Esophagus muscularis mucosa (tissue), 4 donors: ENCODE data around the gene MBD2. TPM values are rescaled to one million over a fixed set of nuclear protein-coding genes. Genes with fewer than 3 reads are reported as not detected.
A peak's percentile ranks its signal among the peaks of the same experiment; 100 is the strongest.

Experiments used
- DNase-seq: peaks from one replicate; pipeline ENCODE4 v3.0.0-alpha.2; 2017; ENCODE audit errors: extremely low spot score
- H3K27ac ChIP-seq, 4 donors: fragments of 200-600 bp; sonication (generic); replicated peaks in 1 of 4; 1 replicate in 3 of 4; 2 replicates in 1 of 4; pipeline ENCODE4 v1.5.1; 2016 to 2019; ENCODE audit warnings: mild to moderate bottlenecking in 1 of 4
- H3K27me3 ChIP-seq, 4 donors: fragments of 200-600 bp; sonication (generic); one replicate each; pipeline versions ENCODE4 v1.5.1 to v1.6.0; 2016 to 2019
- H3K36me3 ChIP-seq, 4 donors: fragments of 200-600 bp; sonication (generic); one replicate each; pipeline ENCODE4 v1.5.1; 2016 to 2019
- H3K4me1 ChIP-seq, 4 donors: fragments of 200-600 bp; sonication (generic); one replicate each; pipeline ENCODE4 v1.5.1; 2016 to 2019
- H3K4me3 ChIP-seq, 4 donors: fragments of 200-600 bp; sonication (generic); 1 replicate in 2 of 4; 2 replicates in 2 of 4; pipeline ENCODE4 v1.5.1; 2016 to 2019; ENCODE audit warnings: mild to moderate bottlenecking in 4 of 4, moderate library complexity in 1 of 4
- H3K9me3 ChIP-seq, 4 donors: fragments of 200-600 bp; sonication (generic); 1 replicate in 3 of 4; 2 replicates in 1 of 4; pipeline ENCODE4 v1.5.1; 2016 to 2019
- CTCF ChIP-seq, 3 experiments: fragments of 200-600 bp in 2 of 3; fragments of 450-650 bp in 1 of 3; sonication (generic) in 2 of 3; IDR thresholded peaks; one replicate each; pipeline ENCODE4 v1.5.1; 2017 to 2019; ENCODE audit warnings: antibody characterized with exemption in 3 of 3, mild to moderate bottlenecking in 2 of 3, moderate library complexity in 1 of 3
- EP300 ChIP-seq: sonication (generic); formaldehyde crosslinking; IDR thresholded peaks from one replicate; pipeline ENCODE4 v1.6.1; 2017; ENCODE audit warnings: antibody characterized with exemption
- POLR2A ChIP-seq: fragments of 450-650 bp; IDR thresholded peaks from one replicate; pipeline ENCODE4 v1.6.1; 2017; ENCODE audit warnings: antibody characterized with exemption, moderate library complexity, mild to moderate bottlenecking, low read depth
- POLR2AphosphoS5 ChIP-seq, 2 donors: sonication (generic); formaldehyde crosslinking; IDR thresholded peaks; one replicate each; pipeline ENCODE4 v1.6.1; 2017; ENCODE audit warnings: antibody characterized with exemption in 2 of 2
- WGBS: methylation state at CpG from one replicate; pipeline ENCODE4 v1.1.5; 2018; 5-methylcytosine and 5-hydroxymethylcytosine counted together
- intact Hi-C: fragments of 100-400 bp; cut with DNase I; formaldehyde crosslinking; loops from one replicate; pipeline ENCODE4 v1.15.1; 2023
- total RNA-seq, 4 donors: library from RNA; depleted of rRNA; stranded (reverse); fragments of >200 nt; gene quantifications; one replicate each; pipeline versions ENCODE4 v1.1.0 to v1.2.1, GENCODE V29; 2016

MBD2 gene
- total RNA-seq, 4 donors from 2014 or later = 30.7 to 43.9 (median 40.8) TPM

- no peaks in the 10 kb centered on the region for H3K27me3 ChIP-seq
- intact Hi-C loops = no loop called here
- no peaks in the 10 kb centered on the region for H3K36me3 ChIP-seq
- no peak for DNase-seq
- H3K9me3 ChIP-seq = no peaks in the 10 kb centered on the region
- peaks cover 6 to 16% (median 11%) of the 10 kb centered on the region in 4 donors for H3K4me1 ChIP-seq
- no peak overlapping the region for H3K27ac ChIP-seq
- 94% methylated on average over 1 of the region's 1 CpG for WGBS
- TF ChIP-seq POLR2A = no peak
- TF ChIP-seq EP300 = no peak
- TF ChIP-seq POLR2AphosphoS5 (IDR thresholded peaks at IDR 0.05) = no peak
- TF ChIP-seq CTCF (IDR thresholded peaks at IDR 0.05) = no peak
- no peak overlapping the region for H3K4me3 ChIP-seq
Observed at GRCh38 chr18:54255141-54255540, 30.7 kb upstream of the MBD2 start.

GRCh38 chr18:54254265-54254758 lies 29.8 kb upstream of the MBD2 start:
- TF ChIP-seq CTCF (IDR thresholded peaks at IDR 0.05) = no peak
- TF ChIP-seq POLR2A = no peak
- no peak for TF ChIP-seq EP300
- TF ChIP-seq POLR2AphosphoS5 (IDR thresholded peaks at IDR 0.05) = no peak
- WGBS = 44% methylated on average over 10 of the region's 10 CpGs
- H3K36me3 ChIP-seq = no peaks in the 10 kb centered on the region
- H3K4me3 ChIP-seq = no peak overlapping the region
- H3K27me3 ChIP-seq = no peaks in the 10 kb centered on the region
- no peaks in the 10 kb centered on the region for H3K9me3 ChIP-seq
- intact Hi-C loops = no loop called here
- no peak for DNase-seq
- peaks cover 6 to 16% (median 11%) of the 10 kb centered on the region in 4 donors for H3K4me1 ChIP-seq
- H3K27ac ChIP-seq = no peak overlapping the region

GRCh38 chr18:54251606-54252390 lies 27.3 kb upstream of the MBD2 start:
- Histone ChIP-seq H3K36me3 (no peaks in the 10 kb centered on the region), H3K27ac (peak overlapping the region in 1 of 4 donors; percentile 2), H3K9me3 (no peaks in the 10 kb centered on the region), H3K4me3 (no peak overlapping the region), H3K27me3 (no peaks in the 10 kb centered on the region), H3K4me1 (peaks cover 6 to 16% (median 11%) of the 10 kb centered on the region in 4 donors)
- no peak for DNase-seq
- WGBS = 56% methylated on average over 4 of the region's 4 CpGs
- no peak for TF ChIP-seq POLR2AphosphoS5 (IDR thresholded peaks at IDR 0.05)
- TF ChIP-seq CTCF (IDR thresholded peaks at IDR 0.05) = no peak
- no peak for TF ChIP-seq EP300
- no peak for TF ChIP-seq POLR2A
- intact Hi-C loops = no loop called here

- intact Hi-C loops = no loop called here
- Histone ChIP-seq H3K27me3 (no peaks in the 10 kb centered on the region), H3K9me3 (no peaks in the 10 kb centered on the region), H3K27ac (peak overlapping the region in 1 of 4 donors; percentile 3), H3K4me1 (peaks cover 6 to 16% (median 11%) of the 10 kb centered on the region in 4 donors), H3K4me3 (no peak overlapping the region), H3K36me3 (no peaks in the 10 kb centered on the region)
- DNase-seq = no peak
- TF ChIP-seq EP300 = no peak
- no peak for TF ChIP-seq CTCF (IDR thresholded peaks at IDR 0.05)
- no peak for TF ChIP-seq POLR2AphosphoS5 (IDR thresholded peaks at IDR 0.05)
- no peak for TF ChIP-seq POLR2A
- WGBS = 57% methylated on average over 2 of the region's 2 CpGs
Observed at GRCh38 chr18:54250846-54251261, 26.4 kb upstream of the MBD2 start.
